ENCODE measurements around the gene AGTR1. TPM values are rescaled to one million over a fixed set of nuclear protein-coding genes. Genes with fewer than 3 reads are reported as not detected.

Gene AGTR1
- total RNA-seq, result not detected in 2 replicates
- not detected in 2 replicates for polyA plus RNA-seq
- not detected in 2 replicates for polyA plus RNA-seq (2011; cell fraction: cytosol; rRNA removed)
- not detected in 2 replicates for polyA plus RNA-seq (2011; cell fraction: nucleus; rRNA removed)
- not detected in 2 replicates for polyA plus RNA-seq (2012)
- not detected in 2 replicates for polyA minus RNA-seq
- polyA minus RNA-seq (2011; cell fraction: cytosol; rRNA and poly(A)+ RNA removed), result not detected
- polyA minus RNA-seq (2011; cell fraction: nucleus; rRNA and poly(A)+ RNA removed), result not detected in 2 replicates
- Bru-seq, nascent RNA, result not detected
- BruChase-seq, experiment 1, labeled RNA remaining after a 6-hour chase, result not detected
- not detected for BruChase-seq, experiment 2, labeled RNA remaining after a 2-hour chase
- long read RNA-seq, result 0 reads

DNA sequence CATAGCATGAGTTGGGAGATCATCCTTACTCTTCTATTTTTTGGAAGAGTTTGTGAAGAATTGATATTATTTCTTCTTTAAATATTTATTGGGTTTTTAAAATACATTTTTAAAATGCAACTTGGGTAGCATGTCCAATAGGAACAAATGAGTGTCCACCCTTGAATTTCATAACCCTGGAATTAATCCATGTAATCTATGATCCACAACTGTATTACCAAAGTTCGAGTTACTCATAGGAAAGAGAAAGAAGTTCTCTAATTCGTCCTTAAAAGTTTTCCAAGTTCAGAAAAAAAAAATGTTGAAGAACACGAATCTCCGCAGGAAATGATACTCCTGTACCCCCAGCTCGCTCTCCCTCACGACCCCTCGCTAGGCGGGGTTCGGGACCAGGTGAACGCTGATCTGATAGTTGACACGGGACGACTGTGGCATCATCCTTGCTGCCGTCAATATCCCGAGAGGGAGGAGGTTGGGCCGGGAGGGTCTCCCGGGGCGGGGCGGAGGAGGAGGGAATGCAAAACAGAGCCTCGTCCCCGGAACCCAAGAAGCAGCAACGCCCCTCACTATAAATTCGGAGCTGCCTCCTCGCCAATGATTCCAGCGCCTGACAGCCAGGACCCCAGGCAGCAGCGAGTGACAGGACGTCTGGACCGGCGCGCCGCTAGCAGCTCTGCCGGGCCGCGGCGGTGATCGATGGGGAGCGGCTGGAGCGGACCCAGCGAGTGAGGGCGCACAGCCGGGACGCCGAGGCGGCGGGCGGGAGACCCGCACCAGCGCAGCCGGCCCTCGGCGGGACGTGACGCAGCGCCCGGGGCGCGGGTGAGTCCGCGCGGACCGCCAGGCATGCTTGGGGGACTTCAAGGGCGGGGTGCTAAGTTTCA, at the start of gene AGTR1:
AGTR1 (plus strand) TSS at position 598 of the 884 bp plus-strand sequence. CDS start 43,133 bp downstream, outside the sequence.
- no TSS peak for BruUV-seq (replicated peaks)
- CTCF ChIA-PET, result interaction anchor here (1.0 kb wide), 1 partner anchor 14 kb away, joined by 3 read pairs; no protein-coding TSS in a partner anchor
- dilution Hi-C loops (cut with MboI; ENCODE audit: extremely low pct_ligation_motif_present, low sequenced_read_pairs) (no loop called here), intact Hi-C loops (cut with micrococcal nuclease) (no loop called here)
- no peak within 1 kb of the TSS for H3K4me3 ChIP-seq (replicated peaks in 1 of 3; ENCODE audit: insufficient read depth in 1 of 3, low read depth in 1 of 3, low read length in 3 of 3)
- no peaks in the 10 kb centered on the region for H4K20me1 ChIP-seq (replicated peaks; ENCODE audit: control insufficient read depth, extremely low read depth, insufficient read depth, low read length)
- TF ChIP-seq JUN (IDR thresholded peaks at IDR 0.05; ENCODE audit: borderline replicate concordance, insufficient read depth, insufficient read length, low read depth), result no peak
- TF ChIP-seq EZH2 (IDR thresholded peaks at IDR 0.05; ENCODE audit: borderline replicate concordance, low read depth, low read length, severe bottlenecking), result peak; percentile 73
- H3K27me3 ChIP-seq (ENCODE audit: control insufficient read depth in 2 of 2, insufficient read depth in 2 of 2, low read length in 2 of 2), result peaks cover 10 to 33% of the 10 kb centered on the region in 2 experiments
- FAIRE-seq, result peak; percentile 54
- H3K36me3 ChIP-seq (ENCODE audit: control insufficient read depth in 2 of 2, extremely low read depth in 1 of 2, insufficient read depth in 2 of 2, low read length in 2 of 2), result no peaks in the 10 kb centered on the region
- H3K9me1 ChIP-seq (replicated peaks; ENCODE audit: control insufficient read depth, extremely low read depth, insufficient read depth, low read length), result no peaks in the 10 kb centered on the region
- H3K27ac ChIP-seq (ENCODE audit: insufficient read depth, low read depth, low read length), result no peak within 1 kb of the TSS
- H3K4me2 ChIP-seq (ENCODE audit: insufficient read depth, low read length), result peak within 1 kb of the TSS; percentile 21
- no peaks in the 10 kb centered on the region for H3K79me2 ChIP-seq (ENCODE audit: control insufficient read depth, insufficient read depth, low read length)
- no peaks in the 10 kb centered on the region for H3K9me3 ChIP-seq (replicated peaks; ENCODE audit: control insufficient read depth, insufficient read depth, low read length)
- DNase-seq (ENCODE audit: low read depth, low spot score), result no peak
- peak within 1 kb of the TSS; percentile 31 for H2AFZ ChIP-seq (ENCODE audit: low read depth, low read length)
- no peak within 1 kb of the TSS for H3K9ac ChIP-seq (replicated peaks; ENCODE audit: extremely low read depth, insufficient read depth, low read length)
- POLR2A ChIA-PET, result no interaction called here
- H3K4me1 ChIP-seq (ENCODE audit: control insufficient read depth, extremely low read depth, insufficient read depth, low read length), result no peaks in the 10 kb centered on the region

DNA sequence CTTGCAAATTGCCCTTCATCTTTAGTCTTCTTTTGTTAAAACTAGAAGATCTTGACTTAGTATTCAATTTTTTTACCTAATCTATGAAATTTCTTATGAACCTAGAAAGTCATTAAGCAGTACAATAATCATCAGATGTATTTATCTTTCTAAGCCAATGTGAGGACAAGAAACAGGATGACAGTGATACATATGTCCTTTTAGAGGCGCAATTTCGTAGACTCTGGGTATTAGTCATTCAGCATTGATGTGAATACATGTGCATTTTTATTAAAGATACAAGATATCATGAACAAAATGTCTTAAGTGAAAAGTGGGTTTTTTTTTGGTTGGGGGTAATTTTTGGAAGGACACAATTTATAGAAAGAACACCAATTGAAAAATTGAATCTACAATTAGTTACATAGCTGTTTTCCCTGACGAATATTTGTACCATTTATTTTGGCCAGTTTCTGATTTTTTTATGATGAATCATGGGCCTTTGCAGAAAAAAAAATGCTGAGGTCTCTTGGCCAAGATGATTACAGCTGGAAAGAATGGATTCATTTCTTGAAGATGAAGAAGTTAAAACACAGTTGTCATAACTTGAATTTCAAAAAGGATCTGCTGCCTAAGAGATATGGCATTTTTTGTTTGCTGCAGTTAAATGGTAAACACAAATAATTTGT, 48.9 kb upstream of the AGTR1 start:
- intact Hi-C loops (cut with micrococcal nuclease) (no loop called here), dilution Hi-C loops (cut with MboI; ENCODE audit: extremely low pct_ligation_motif_present, low sequenced_read_pairs) (no loop called here)
- no TSS peak for BruUV-seq (replicated peaks)
- no peak overlapping the region for H2AFZ ChIP-seq (ENCODE audit: low read depth, low read length)
- H3K27me3 ChIP-seq (ENCODE audit: control insufficient read depth in 2 of 2, insufficient read depth in 2 of 2, low read length in 2 of 2), result no peaks in the 10 kb centered on the region
- no peaks in the 10 kb centered on the region for H3K4me1 ChIP-seq (ENCODE audit: control insufficient read depth, extremely low read depth, insufficient read depth, low read length)
- FAIRE-seq, result no peak
- DNase-seq (ENCODE audit: low read depth, low spot score), result no peak
- ChIA-PET POLR2A (no interaction called here), CTCF (interaction anchor here (0.8 to 2.2 kb wide), 5 partner anchors 8 to 27 kb away, joined by 3 to 6 read pairs (median 4); no protein-coding TSS in a partner anchor)
- H3K9ac ChIP-seq (replicated peaks; ENCODE audit: extremely low read depth, insufficient read depth, low read length), result no peak overlapping the region
- no peaks in the 10 kb centered on the region for H3K9me1 ChIP-seq (replicated peaks; ENCODE audit: control insufficient read depth, extremely low read depth, insufficient read depth, low read length)
- H3K36me3 ChIP-seq (ENCODE audit: control insufficient read depth in 2 of 2, extremely low read depth in 1 of 2, insufficient read depth in 2 of 2, low read length in 2 of 2), result no peaks in the 10 kb centered on the region
- no peak overlapping the region for H3K27ac ChIP-seq (ENCODE audit: insufficient read depth, low read depth, low read length)
- H3K4me3 ChIP-seq (replicated peaks in 1 of 3; ENCODE audit: insufficient read depth in 1 of 3, low read depth in 1 of 3, low read length in 3 of 3), result no peak overlapping the region
- no peaks in the 10 kb centered on the region for H4K20me1 ChIP-seq (replicated peaks; ENCODE audit: control insufficient read depth, extremely low read depth, insufficient read depth, low read length)
- H3K4me2 ChIP-seq (ENCODE audit: insufficient read depth, low read length), result no peak overlapping the region
- H3K79me2 ChIP-seq (ENCODE audit: control insufficient read depth, insufficient read depth, low read length), result no peaks in the 10 kb centered on the region
- TF ChIP-seq POLR2AphosphoS5 (IDR thresholded peaks at IDR 0.05; ENCODE audit: insufficient read depth, low read depth, low read length) (no peak), POLR2A (IDR thresholded peaks at IDR 0.05; ENCODE audit: low read depth, low read length) (no peak), JUN (IDR thresholded peaks at IDR 0.05; ENCODE audit: borderline replicate concordance, insufficient read depth, insufficient read length, low read depth) (no peak), EZH2 (IDR thresholded peaks at IDR 0.05; ENCODE audit: borderline replicate concordance, low read depth, low read length, severe bottlenecking) (no peak), FOS (IDR thresholded peaks at IDR 0.05; ENCODE audit: borderline replicate concordance, insufficient read depth, low read length) (no peak), MYC (IDR thresholded peaks at IDR 0.05; ENCODE audit: low read depth, low read length) (no peak), GATA2 (IDR thresholded peaks at IDR 0.05; ENCODE audit: insufficient read depth, insufficient read length, low read depth, low read length) (no peak)
- TF ChIP-seq, protein P1, sequence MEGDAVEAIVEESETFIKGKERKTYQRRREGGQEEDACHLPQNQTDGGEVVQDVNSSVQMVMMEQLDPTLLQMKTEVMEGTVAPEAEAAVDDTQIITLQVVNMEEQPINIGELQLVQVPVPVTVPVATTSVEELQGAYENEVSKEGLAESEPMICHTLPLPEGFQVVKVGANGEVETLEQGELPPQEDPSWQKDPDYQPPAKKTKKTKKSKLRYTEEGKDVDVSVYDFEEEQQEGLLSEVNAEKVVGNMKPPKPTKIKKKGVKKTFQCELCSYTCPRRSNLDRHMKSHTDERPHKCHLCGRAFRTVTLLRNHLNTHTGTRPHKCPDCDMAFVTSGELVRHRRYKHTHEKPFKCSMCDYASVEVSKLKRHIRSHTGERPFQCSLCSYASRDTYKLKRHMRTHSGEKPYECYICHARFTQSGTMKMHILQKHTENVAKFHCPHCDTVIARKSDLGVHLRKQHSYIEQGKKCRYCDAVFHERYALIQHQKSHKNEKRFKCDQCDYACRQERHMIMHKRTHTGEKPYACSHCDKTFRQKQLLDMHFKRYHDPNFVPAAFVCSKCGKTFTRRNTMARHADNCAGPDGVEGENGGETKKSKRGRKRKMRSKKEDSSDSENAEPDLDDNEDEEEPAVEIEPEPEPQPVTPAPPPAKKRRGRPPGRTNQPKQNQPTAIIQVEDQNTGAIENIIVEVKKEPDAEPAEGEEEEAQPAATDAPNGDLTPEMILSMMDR (IDR thresholded peaks at IDR 0.05; ENCODE audit: extremely low read depth in 1 of 2, insufficient read depth in 1 of 2, low read depth in 1 of 2, low read length in 2 of 2), result no peak
- TF ChIP-seq, protein P2, sequence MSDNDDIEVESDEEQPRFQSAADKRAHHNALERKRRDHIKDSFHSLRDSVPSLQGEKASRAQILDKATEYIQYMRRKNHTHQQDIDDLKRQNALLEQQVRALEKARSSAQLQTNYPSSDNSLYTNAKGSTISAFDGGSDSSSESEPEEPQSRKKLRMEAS (IDR thresholded peaks at IDR 0.05; ENCODE audit: insufficient read depth, insufficient read length), result no peak
- H3K9me3 ChIP-seq (replicated peaks; ENCODE audit: control insufficient read depth, insufficient read depth, low read length), result no peaks in the 10 kb centered on the region

Data from endothelial cell of umbilical vein (primary cell).